ENCODE measurements around the gene FBH1. TPM values are rescaled to one million over a fixed set of nuclear protein-coding genes. Genes with fewer than 3 reads are reported as not detected.

FBH1 gene
- total and polyA plus RNA-seq, 9 of the 15 experiments (the other 6 are each of a cell fraction or from before 2014, with no cell fraction given) = 13.4 to 108 (median 77.8) TPM

- TF ChIP-seq PPARD (CRISPR knock-in tag; IDR thresholded peaks at IDR 0.05) (no peak), LARP7 (IDR thresholded peaks at IDR 0.05) (no peak), DACH1 (IDR thresholded peaks at IDR 0.05; ENCODE audit: partially characterized antibody) (no peak), TCF3 (CRISPR knock-in tag; IDR thresholded peaks at IDR 0.05) (peak; percentile 66), BCLAF1 (IDR thresholded peaks at IDR 0.05; ENCODE audit: borderline replicate concordance in 1 of 2, control insufficient read depth in 1 of 2, low read depth in 2 of 2, low read length in 1 of 2) (no peak), ZNF740 (CRISPR knock-in tag; IDR thresholded peaks at IDR 0.05) (no peak), ZNF740 (tag; IDR thresholded peaks at IDR 0.05) (no peak), CTBP1 (IDR thresholded peaks at IDR 0.05; ENCODE audit: borderline replicate concordance) (peak; percentile 39; the same call in 1 of the 2 replicates), FOXJ3 (CRISPR knock-in tag; IDR thresholded peaks at IDR 0.05) (no peak), PRPF4 (IDR thresholded peaks at IDR 0.05; ENCODE audit: insufficient read depth, low read depth, low read length, poor library complexity, severe bottlenecking) (no peak), JUN (IDR thresholded peaks at IDR 0.05; ENCODE audit: borderline replicate concordance, low read depth, low read length) (peak; percentile 73), JUN (CRISPR knock-in tag; IDR thresholded peaks at IDR 0.05; ENCODE audit: borderline replicate concordance) (no peak), FOXO4 (CRISPR knock-in tag; IDR thresholded peaks at IDR 0.05) (no peak), GTF2F1 (IDR thresholded peaks at IDR 0.05; ENCODE audit: low read depth, low read length) (no peak), RUNX1 (IDR thresholded peaks at IDR 0.05; ENCODE audit: low read depth) (no peak), CHD1 (IDR thresholded peaks at IDR 0.05; ENCODE audit: low read length) (no peak)
- TF ChIP-seq, protein P1, sequence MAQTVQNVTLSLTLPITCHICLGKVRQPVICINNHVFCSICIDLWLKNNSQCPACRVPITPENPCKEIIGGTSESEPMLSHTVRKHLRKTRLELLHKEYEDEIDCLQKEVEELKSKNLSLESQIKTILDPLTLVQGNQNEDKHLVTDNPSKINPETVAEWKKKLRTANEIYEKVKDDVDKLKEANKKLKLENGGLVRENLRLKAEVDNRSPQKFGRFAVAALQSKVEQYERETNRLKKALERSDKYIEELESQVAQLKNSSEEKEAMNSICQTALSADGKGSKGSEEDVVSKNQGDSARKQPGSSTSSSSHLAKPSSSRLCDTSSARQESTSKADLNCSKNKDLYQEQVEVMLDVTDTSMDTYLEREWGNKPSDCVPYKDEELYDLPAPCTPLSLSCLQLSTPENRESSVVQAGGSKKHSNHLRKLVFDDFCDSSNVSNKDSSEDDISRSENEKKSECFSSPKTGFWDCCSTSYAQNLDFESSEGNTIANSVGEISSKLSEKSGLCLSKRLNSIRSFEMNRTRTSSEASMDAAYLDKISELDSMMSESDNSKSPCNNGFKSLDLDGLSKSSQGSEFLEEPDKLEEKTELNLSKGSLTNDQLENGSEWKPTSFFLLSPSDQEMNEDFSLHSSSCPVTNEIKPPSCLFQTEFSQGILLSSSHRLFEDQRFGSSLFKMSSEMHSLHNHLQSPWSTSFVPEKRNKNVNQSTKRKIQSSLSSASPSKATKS (CRISPR knock-in tag; IDR thresholded peaks at IDR 0.05) = no peak
- TF ChIP-seq, protein P2, sequence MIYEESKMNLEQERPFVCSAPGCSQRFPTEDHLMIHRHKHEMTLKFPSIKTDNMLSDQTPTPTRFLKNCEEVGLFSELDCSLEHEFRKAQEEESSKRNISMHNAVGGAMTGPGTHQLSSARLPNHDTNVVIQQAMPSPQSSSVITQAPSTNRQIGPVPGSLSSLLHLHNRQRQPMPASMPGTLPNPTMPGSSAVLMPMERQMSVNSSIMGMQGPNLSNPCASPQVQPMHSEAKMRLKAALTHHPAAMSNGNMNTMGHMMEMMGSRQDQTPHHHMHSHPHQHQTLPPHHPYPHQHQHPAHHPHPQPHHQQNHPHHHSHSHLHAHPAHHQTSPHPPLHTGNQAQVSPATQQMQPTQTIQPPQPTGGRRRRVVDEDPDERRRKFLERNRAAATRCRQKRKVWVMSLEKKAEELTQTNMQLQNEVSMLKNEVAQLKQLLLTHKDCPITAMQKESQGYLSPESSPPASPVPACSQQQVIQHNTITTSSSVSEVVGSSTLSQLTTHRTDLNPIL (CRISPR knock-in tag; IDR thresholded peaks at IDR 0.05) = no peak
Observed at GRCh38 chr10:5960070-5960972, 70.3 kb downstream of the FBH1 start (continued).

All from K562 (cell line).